CD4-positive, alpha-beta T cell treated with Interleukin-17A for 4 hours (primary cell): Measurements from ENCODE around the gene SLC26A1.
"Not testable (repeated sequence)": the region's sequence is repeated elsewhere in the genome, so short reads cannot be mapped to it uniquely, and the experiment has no call there.

ENCODE experiments used
- DNase-seq: peaks from one replicate; pipeline ENCODE4 v3.0.0-alpha.2; 2020; ENCODE audit warnings: mixed read lengths

Gene SLC26A1

GRCh38 chr4:1012034-1012739 lies 19.0 kb upstream of the SLC26A1 start:
- DNase-seq = peak; percentile 51

GRCh38 chr4:1011666-1012033 lies 18.4 kb upstream of the SLC26A1 start:
- DNase-seq = no peak

- DNase-seq = peak; percentile 98
These were observed 17.9 kb upstream of the SLC26A1 start, which contains the start of gene FGFRL1 for GRCh38 chr4:1011022-1011665. Gene FGFRL1 (plus strand): TSS chr4:1011626. CDS start chr4:1012486, 860 bp downstream.

- DNase-seq = peak; percentile 74
These were observed 17.3 kb upstream of the SLC26A1 start for GRCh38 chr4:1010395-1011021.

GRCh38 chr4:1009542-1010394 lies 16.6 kb upstream of the SLC26A1 start:
- peak; percentile 81 for DNase-seq

- peak; percentile 55 for DNase-seq
These were observed 15.8 kb upstream of the SLC26A1 start for GRCh38 chr4:1008840-1009541.

- DNase-seq = no peak
These were observed 13.7 kb upstream of the SLC26A1 start for GRCh38 chr4:1006856-1007255.

- DNase-seq = no peak
These were observed 11.6 kb upstream of the SLC26A1 start for GRCh38 chr4:1004557-1005485.

GRCh38 chr4:1004071-1004418 lies 10.8 kb upstream of the SLC26A1 start:
- no peak for DNase-seq

- no peak for DNase-seq
These were observed 10.3 kb upstream of the SLC26A1 start for GRCh38 chr4:1003271-1004070.

- no peak for DNase-seq
These were observed 9.5 kb upstream of the SLC26A1 start for GRCh38 chr4:1002631-1003251.

- no peak for DNase-seq
These were observed 9.0 kb upstream of the SLC26A1 start for GRCh38 chr4:1002131-1002630.

- no peak for DNase-seq
These were observed 8.4 kb upstream of the SLC26A1 start for GRCh38 chr4:1001561-1002130.

GRCh38 chr4:1000686-1001260 lies 7.6 kb upstream of the SLC26A1 start:
- no peak for DNase-seq

GRCh38 chr4:999882-1000425 lies 6.8 kb upstream of the SLC26A1 start:
- no peak for DNase-seq

GRCh38 chr4:999240-999863 lies 6.1 kb upstream of the SLC26A1 start:
- not testable (repeated sequence) for DNase-seq

GRCh38 chr4:998096-998691 lies 5.0 kb upstream of the SLC26A1 start:
- no peak for DNase-seq
